Sigmoid colon (tissue), 4 donors: Measurements from ENCODE around the gene TBC1D21.

Experiments used
- CTCF ChIP-seq, 4 experiments: fragments of 450-650 bp in 3 of 4; fragments of 200-600 bp in 1 of 4; IDR thresholded peaks; one replicate each; pipeline ENCODE4 v1.5.1; 2016 to 2019; ENCODE audit warnings: antibody characterized with exemption in 4 of 4, mild to moderate bottlenecking in 3 of 4, moderate library complexity in 2 of 4
- EP300 ChIP-seq, 4 donors: sonication (generic); formaldehyde crosslinking; IDR thresholded peaks; one replicate each; pipeline ENCODE4 v1.6.1; 2017; ENCODE audit warnings: antibody characterized with exemption in 4 of 4
- POLR2A ChIP-seq, 2 donors: fragments of 450-650 bp; IDR thresholded peaks; one replicate each; pipeline ENCODE4 v1.6.1; 2016; ENCODE audit warnings: antibody characterized with exemption in 2 of 2, mild to moderate bottlenecking in 2 of 2, moderate library complexity in 2 of 2

DNA sequence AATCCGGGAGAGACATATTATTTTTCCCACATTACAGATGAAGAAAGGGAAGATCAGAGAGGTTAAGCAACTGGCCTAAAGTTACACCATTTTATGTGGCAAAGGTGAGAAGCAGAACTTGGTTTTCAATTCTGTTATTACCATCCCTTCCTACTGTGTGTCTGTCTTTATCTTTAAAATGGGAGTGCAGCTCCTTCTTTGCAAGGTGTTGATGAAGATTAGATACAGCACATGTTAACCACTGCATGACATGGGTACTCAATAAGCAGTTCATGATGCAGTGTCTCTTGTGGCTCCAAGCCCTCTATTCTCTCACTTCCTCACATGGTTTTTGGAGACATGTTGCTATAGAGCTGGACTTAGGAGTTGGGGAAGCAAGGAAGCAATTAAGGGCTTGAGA, 23.1 kb upstream of the TBC1D21 start:
- no peak for TF ChIP-seq CTCF (IDR thresholded peaks at IDR 0.05)
- no peak for TF ChIP-seq POLR2A (IDR thresholded peaks at IDR 0.05)
- no peak for TF ChIP-seq EP300 (IDR thresholded peaks at IDR 0.05)
